NCI-H187 (cell line): ENCODE results near the gene FGD3.

Experiments used
- DNase-seq, 2 experiments: peaks; one replicate each; lab custom pipeline; 2025; lab: John Stamatoyannopoulos, UW

The FGD3 gene

GRCh38 chr9:93072383-93072795, 125.1 kb downstream of the FGD3 start:
- DNase-seq = no peak

GRCh38 chr9:93076101-93076791, 128.9 kb downstream of the FGD3 start:
- DNase-seq = no peak

GRCh38 chr9:93076792-93077128, 129.4 kb downstream of the FGD3 start:
- no peak for DNase-seq

- DNase-seq = no peak
These were observed 130.0 kb downstream of the FGD3 start for GRCh38 chr9:93077367-93077766.

GRCh38 chr9:93077811-93078210, 130.5 kb downstream of the FGD3 start:
- DNase-seq = no peak

- no peak for DNase-seq
These were observed 132.0 kb downstream of the FGD3 start for GRCh38 chr9:93079371-93079770.

GRCh38 chr9:93080406-93080805, 133.1 kb downstream of the FGD3 start:
- DNase-seq = no peak

GRCh38 chr9:93081081-93081529, 133.8 kb downstream of the FGD3 start:
- no peak for DNase-seq

GRCh38 chr9:93081931-93082330, 134.6 kb downstream of the FGD3 start:
- DNase-seq = no peak

GRCh38 chr9:93082841-93083411, 135.6 kb downstream of the FGD3 start:
- no peak for DNase-seq

GRCh38 chr9:93083592-93084470, 136.5 kb downstream of the FGD3 start:
- no peak for DNase-seq

- DNase-seq = no peak
These were observed 137.2 kb downstream of the FGD3 start for GRCh38 chr9:93084471-93084881.

- no peak for DNase-seq
These were observed 138.4 kb downstream of the FGD3 start for GRCh38 chr9:93085676-93086075.
